GM19324 (cell line): ENCODE measurements around the gene KIAA1671.
"Not testable (repeated sequence)": the region's sequence is repeated elsewhere in the genome, so short reads cannot be mapped to it uniquely, and the experiment has no call there.

Source experiments
- ATAC-seq: cut with Tn5 transposase; IDR thresholded peaks from one replicate; pipeline ENCODE4 v1.9.1; 2021; ENCODE audit warnings: mild to moderate bottlenecking, moderate library complexity; ENCODE audit not compliant: unreplicated experiment, low FRiP score

KIAA1671 gene

DNA sequence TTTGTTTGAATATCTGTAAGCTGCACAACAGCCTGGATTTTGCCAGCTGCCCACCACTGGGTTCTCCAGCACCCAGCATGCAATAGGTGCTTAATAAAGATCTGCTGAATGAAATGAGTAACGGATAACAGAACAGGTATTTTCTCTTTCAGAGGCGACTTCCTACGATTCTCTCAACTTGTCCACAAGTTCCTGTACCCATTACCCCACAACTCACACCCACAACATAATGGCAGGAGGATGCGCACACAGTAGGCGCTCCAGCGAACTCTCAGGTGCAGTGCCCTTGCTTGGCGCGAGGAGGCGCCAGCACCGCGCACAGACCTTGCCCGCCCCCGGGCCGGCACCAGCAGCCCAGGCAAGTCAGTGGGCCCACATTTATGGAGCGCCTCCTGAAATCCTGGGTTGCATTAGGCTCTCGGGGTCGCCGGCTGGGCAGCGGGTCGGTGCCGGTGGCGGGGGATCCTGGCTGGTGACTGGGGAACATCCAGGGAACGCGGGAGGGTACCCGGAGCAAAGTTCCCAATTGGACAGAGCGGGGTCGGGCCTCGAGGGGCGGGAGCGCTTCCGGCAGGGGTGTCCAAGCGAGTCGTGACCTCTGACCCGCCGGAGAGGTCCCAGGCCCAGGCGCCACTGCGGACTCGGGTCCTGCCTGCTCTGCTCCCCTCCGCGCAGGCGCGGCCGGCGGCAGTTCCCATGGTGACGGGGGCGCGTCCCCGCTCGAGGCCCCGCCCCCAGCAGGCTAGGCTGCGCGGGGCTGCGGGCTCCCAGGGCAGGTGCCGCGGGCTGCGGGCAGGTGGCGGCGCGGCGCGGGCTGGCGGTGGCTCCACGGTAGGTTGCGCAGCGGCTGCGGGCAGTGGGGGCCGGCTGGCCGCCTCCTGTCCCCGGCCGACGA is at the start of gene KIAA1671:
Gene KIAA1671 (plus strand): TSS at position 775 of the 895 bp plus-strand sequence. CDS start 75,284 bp downstream, outside the sequence.
- ATAC-seq: peak; percentile 71

DNA sequence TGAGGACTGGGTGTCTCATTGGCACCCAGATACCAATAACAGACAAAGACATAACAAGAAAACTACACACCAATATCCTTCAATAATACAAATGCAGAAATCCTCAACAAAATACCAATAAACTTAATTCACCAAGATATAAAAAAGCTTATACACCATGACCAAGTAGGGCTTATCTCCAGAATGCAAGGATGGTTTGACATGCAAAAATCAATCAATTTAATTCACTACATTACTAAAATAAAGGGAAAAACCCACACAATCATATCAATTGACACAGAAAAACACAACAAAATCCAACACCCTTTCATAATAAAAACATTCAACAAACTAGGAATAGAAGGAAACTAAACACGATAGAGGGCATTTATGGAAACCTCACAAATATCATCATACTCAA is 46.6 kb upstream of the KIAA1671 start:
- ATAC-seq: no peak

DNA sequence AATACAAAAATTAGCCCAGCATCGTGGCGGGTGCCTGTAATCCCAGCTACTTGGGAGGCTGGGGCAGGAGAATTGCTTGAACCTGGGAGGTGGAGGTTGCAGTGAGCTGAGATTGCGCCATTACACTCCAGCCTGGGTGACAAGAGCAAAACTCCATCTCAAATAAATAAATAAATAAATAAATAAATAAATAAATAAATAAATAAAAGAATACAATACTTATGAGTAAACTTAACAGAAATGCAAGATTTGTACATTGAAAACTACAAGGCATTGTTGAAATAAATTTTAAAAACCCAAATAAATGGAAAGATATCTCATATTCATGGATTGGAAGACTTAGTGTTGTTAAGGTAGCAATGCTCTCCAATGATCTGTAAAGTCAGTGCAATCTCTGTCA is 45.4 kb upstream of the KIAA1671 start:
- not testable (repeated sequence) for ATAC-seq

DNA sequence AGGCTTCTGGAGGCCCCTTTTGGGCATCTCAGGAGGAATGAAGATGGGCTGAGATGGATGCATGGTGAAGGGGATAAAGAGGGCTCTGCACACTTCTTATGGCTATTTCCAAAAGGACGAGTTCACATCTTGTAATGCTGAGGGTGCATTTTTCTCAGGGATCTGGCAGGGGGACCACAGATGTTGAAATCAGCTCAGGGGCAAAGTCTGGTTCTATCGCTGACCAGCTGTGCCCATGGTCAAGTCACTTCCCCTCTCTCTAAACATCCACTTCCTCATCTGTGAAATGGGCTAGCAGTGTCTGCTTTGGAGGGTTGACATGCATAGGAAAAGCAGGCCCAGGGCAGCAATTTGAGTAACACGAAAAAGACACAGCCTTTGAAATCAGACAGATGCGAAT is 32.5 kb upstream of the KIAA1671 start:
- ATAC-seq: no peak

DNA sequence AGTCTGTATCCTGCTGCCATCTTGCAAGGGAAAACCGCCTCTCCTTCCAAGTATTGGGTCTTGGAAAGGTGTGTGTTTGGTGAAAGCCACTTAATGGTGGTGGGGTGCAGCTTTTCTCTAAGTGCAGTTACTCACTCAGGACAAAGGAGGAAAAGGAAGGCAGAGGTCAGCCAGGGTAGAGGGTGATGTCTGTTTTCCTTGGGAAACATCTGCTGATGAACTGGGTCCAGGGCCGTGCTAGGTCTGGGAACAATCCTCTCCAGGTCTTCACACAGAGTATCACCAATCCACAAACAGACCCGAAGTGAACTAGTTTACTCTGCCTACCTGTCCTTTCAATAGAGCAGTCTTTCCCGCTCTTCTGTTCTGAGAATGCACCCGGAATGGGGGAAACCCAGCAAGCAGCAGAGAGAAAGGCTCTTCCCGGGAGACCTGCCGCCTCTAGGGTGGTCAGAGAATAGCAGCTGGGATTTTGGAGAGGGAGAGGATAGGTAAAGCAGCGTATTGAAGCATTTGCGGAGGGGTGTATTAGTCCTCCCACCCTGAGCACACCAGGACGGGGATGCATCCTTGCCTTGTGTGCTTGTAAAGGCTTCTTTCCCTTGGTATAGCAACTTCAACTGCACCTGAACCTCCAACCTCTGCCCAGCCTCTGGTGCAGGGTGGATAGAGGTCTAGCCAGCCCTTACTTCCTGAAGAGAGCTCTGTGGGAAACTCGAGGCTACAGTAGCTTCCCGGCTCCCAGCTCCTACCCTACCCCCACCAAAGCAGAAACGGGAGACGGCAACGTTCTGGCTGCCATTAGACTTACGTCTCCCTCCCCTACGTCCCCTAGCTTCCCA is 26.7 kb upstream of the KIAA1671 start:
- no peak for ATAC-seq

DNA sequence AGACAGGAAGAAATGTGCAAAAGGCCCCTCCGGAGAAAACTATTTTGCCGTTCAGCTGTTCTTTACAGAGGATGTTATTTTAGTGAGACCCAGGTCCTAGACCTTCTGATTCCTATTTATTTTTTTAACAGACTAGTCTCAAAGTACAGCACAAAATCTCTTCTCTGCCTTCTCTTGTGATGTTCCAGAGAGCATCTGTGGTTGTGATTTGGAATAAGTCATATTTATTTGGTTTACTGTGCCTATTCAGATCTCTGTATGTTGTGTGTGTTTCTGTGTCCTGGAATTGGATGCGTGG is 26.1 kb upstream of the KIAA1671 start:
- ATAC-seq: no peak

DNA sequence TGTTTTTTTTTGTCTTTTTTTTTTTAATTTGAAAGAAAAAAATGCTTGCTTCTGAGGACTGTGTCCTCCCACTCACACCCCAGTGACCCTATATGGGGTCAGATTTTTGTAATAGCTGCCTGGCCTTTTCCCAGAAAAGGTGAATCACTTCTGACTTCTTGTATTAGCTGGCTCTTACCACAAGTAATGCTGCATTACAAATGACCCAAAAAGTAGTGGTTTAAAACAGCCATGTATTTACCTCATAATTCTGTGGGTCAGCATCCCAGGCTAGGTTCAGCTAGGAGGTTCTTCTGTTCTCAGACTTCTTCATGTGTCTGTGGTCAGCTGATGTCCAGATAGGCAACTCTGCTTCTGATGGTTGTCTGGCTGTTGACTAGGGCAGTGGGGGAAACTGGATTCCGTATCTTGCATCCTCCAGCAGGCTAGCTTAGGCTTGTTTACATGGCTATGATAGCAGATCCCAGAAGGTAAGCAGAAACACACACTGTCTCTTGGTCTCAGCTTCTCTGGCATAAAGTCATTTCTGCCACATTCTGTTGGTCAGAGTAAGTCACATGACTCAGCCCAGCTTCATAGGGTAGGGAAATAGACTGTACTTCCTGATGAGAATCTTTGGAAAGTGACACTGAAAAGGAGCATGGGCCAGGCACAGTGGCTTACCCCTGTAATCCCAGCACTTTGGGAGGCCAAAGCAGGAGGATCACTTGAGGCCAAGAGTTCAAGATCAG is 25.5 kb upstream of the KIAA1671 start:
- no peak for ATAC-seq

DNA sequence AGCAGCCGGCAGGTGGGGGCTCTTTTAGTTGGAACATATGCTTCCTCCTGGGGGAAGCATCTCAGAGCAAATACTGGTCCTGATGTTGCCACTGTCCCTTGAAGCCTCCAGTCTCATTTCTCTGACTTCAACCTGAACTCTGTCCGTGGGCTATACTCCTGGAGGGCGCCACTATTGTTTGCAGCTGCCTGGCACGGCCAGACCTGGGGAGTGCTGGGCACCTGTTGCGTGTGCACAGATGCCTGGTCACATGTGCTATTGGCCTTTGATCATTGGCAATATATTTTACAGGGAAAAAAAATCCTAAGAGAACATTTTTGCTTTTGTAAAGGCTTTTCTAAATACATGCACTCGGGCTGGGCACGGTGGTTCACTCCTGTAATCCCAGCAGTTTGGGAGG is 24.2 kb upstream of the KIAA1671 start:
- ATAC-seq: no peak

DNA sequence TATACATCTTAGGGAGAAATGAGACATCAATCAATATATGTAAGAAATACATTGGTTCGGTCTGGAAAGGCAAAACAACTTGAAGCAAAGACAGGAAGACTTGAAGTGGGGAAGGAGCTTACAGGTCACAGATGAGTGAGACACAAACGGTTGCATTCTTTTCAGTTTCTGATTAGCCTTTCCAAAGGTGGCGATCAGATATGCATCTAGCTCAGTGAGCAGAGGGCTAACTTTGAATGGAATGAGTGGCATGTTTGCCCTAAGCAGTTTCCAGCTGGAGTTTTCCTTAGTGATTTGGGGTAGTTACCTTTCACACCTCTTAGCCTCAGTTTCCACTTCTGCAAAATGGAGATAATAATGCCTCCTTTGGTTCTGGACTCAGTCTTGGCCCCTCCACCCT is 21.8 kb upstream of the KIAA1671 start:
- no peak for ATAC-seq

DNA sequence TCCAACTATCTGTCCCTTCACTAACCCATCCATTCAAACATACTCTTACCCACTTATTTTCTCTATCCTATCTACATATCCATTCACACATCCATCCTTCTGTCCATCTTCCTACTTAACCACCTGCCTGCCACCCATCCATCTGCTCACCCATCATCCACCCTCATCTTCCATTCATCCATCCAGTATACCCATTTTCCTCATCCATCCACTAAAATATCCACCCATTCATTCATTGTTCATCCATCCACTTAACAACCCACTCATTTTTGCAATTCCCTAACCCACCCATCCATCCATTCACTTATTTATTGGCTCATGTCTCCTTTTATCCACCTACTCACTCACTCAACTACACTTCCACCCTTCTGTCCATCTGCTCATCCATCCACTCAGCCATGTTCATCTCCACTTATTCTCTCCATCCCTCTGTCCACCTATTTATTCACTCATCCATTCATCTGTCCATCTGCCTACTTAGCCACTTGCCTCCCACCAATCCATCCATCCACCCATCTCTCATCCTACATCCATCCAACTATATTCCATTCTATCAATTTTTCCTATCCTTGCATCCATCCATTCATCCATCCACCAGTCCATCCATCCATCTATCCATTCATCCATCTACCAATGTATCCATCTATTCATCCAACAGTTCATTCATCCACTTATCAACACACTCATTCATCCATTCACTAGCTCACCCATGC is 16.6 kb upstream of the KIAA1671 start:
- no peak for ATAC-seq

DNA sequence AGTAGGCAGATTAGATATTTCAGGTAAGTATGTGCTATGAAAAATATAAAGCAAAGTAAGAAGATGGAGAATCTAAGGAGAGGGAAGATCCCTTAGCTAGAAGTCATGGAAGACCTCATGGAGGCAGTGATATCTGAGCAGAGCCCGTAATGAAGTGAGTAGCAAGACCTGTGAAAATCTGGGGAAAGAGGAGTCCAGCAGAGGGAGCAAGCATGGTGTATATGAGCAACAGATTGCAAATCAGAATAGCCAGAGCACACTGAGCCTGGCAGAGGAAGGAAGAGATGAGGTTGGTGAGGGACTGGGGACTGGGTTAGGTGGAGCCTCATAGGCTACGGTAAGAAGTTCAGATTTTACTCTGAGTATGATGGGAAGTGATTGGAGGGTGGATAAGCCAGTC is 15.4 kb upstream of the KIAA1671 start:
- no peak for ATAC-seq

DNA sequence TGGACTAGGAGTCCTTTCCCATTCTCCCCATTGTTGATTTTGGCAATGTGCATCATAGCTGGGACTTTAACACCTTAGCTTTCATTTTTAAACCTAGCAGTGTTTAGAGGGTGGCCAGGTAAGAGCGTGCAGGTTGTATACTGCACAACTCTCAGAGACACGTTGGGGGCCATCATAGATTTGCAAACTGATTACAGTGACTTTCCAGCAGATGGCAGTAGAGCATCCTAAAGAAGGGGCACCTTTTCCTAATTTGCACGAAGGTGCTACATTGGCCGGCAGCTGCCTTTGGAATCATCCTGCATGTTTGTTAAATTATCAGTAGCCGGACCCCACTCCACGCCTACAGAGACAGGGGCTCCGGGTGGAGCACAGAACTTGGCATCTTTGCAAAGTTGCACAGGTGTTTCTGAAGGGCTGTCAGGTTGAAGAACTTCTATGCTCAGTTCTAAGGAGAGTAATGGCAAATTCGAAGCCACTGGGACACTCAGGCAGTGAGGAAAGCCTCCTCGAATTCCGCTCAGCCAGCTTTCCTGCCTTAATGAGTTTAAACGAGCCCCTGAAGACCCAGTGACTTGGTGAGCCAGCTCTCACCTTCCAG is 13.7 kb upstream of the KIAA1671 start:
- ATAC-seq: no peak

DNA sequence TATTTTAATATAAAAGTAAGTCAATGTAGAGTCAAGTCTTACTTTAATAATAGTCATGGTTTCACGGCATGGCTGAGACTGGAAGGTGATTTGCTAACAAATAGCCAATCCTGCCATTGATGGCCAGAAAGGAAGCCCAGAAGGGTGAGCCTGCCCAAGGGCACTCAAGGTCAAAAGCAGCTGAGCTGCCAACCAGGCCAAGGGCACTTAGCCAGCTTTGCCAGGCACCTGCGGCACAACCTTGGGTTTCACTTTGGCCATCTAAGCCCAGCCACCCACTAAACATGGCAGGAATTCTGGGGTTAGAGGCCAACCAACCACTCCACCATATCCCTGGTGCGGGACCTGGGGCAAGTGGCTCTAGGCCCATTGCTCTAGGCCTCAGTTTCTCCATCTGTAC is 10.2 kb upstream of the KIAA1671 start:
- no peak for ATAC-seq

DNA sequence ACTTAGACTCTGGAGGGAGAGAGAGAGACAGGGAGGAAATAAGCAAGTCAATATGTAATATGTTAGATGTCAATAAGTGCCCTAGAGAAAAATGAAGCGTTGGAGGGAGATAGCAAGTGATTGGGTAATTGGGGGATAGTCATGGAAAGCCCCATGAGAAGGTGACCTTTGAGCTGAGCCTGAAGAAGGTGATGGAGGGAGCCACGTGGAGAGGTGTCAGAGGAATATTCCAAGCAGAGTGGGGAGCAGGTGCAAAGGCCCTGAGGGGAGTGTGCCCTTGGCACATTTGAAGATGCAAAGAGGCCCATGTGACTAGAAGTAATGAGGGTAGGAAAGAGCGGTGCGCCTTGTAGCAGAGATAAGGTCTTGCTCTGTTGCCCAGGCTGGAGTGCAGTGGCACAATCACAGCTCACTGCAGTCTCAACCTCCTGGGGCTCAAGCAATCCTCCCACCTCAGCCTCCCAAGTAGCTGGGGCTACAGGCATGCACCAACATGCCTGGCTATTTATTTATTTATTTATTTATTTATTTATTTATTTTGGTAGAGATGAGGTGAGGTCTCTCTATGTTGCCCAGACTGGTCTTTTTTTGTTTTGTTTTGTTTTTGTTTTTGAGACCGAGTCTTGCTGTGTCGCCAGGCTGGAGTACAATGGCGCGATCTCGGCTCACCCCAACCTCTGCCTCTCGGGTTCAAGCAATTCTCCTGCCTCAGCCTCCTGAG is 8.1 kb upstream of the KIAA1671 start:
- no peak for ATAC-seq

DNA sequence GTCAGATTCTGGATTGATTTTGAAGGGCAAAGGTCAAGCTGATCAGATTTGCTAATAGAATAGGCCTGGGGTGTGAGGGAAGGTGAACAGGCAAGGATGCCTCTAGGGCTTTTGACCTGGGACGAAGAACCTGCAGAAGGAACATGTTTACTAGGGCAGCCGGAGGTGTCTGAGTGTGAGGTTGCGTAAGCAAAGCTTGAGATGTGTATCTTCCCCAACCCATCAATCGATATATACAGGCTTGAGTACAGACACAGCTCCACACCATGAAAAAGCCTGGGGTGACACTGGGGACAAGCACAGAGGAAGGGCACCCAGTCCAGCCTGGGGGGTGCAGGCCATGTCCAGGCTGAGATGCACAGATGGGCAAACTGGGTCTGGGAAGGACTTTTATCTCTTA is 7.1 kb upstream of the KIAA1671 start:
- no peak for ATAC-seq

DNA sequence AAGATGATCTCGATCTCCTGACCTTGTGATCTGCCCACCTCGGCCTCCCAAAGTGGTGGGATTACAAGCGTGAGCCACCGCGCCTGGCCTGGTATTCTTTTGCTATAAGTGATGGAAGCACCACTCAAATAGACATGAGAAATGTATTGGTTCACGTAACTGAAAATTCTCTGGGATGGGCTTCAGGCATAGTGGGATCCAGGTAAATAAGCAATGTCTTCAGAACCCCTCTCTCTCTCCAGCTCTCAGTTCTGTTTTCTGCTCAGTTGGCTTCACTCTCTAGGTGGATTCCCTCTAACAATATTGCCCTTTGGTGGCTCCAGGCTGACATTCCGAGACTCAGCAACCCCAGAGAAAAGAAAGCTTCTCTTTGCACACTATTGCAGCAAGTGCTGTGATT is 5.1 kb upstream of the KIAA1671 start:
- ATAC-seq: no peak

DNA sequence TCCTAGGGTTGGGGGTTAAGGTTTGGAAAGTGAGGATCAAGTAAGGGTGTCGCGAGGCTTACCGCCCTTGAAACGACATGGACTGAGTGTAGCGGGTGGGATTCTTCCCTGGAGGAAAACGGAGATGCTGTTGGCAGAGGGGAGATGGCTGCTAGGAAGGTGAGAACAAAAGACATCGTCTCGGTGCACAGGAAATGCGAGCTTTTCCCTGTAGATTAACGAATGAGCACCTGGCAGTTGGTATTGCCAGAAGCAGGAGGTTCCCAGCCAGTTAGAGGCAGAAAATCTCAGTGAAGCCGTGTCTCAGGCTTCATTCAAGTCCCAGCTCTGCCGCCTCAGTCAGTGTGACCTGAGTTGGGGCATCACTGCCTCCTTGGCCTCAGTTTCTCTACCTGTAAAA is 4.6 kb upstream of the KIAA1671 start:
- ATAC-seq: no peak

DNA sequence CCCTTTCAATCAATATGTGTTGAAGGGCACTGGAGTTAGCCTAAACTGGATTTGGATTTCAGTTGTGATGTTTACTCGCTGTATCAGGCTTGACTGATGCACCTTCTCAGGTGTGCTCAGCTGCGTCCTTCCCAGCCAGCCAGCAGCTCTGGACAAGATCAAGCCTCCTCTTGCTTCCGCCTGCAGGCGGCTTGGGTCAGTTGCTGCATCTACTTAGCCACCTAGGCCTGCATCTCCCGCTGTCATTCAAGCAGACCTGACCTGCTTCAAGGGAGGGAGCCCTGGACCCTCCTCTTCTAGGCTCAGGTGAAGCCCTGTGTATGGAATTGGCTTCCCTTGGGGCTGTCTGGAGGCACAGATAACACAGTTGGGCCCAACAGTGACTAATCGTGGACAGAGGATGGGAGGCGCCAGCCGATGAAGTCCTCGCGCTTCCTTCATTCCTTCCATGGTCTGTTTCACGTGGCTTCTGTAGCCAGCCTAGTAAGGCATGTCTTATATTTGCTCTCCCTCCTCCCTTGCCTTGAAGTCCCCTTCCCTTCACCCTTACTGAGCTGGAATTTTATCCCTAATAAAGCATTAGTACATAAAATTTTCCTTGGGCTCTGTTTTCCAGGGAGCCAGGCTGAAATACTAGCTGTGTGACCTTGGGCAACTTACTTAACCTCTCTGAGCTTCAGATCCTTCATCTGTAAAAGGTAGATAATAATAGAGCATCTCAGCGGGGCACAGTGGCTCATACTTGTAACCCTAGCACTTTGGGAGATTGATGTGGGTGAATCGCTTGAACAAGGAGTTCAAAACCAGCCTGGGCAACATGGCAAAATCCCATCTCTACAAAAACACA is 3.9 kb upstream of the KIAA1671 start:
- ATAC-seq: no peak
